ENCODE measurements around the gene CAPZA2. TPM values are rescaled to one million over a fixed set of nuclear protein-coding genes. Genes with fewer than 3 reads are reported as not detected.

Gene CAPZA2
- total RNA-seq, 1 experiment from 2014 or later = 57.7 TPM

DNA sequence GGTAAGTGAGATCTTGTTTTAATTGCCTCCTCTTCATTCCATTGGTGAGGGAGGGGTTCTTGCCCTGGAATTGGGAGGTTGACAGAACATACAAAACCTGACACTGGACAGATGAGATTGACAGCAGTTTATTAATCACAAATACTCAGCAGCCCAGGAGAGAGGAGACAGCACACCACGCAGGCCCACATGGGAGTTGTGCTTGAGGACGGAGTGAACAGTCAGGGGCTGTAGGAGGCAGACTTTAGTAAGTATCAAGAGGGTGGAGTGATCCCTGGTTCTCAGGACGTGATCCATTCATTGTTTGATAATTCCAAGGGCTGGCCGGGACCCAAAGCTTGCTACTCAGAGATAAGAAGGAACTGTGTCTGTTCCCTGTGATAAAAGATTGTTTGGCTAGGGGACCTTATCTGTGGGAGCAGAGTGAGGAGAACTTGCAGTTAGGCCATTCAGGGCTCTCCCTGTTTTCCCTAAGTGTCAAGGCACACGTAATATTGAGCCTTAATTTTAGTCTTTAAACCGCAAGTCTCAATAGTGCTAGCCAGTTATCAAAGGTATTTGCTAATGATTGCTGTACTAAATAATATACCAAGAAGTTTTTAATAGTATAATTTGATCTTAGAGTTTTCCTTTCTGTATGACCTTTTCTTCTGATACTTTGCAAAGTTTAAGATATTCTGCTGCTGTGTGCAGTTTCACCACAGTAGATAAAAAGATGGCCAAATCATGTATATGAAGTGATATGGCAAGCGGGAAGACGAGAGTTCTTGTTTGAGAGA, 14.5 kb downstream of the CAPZA2 start:
- Histone ChIP-seq H3K4me1 (ENCODE audit: insufficient read depth, low read length) (no peaks in the 10 kb centered on the region), H3K4me2 (ENCODE audit: low read length) (no peak overlapping the region), H3K27me3 (ENCODE audit: low read length) (no peaks in the 10 kb centered on the region), H3K4me3 (ENCODE audit: low read length) (no peak overlapping the region), H3K79me2 (ENCODE audit: low read length) (peaks cover 93% of the 10 kb centered on the region), H3K9me3 (ENCODE audit: low read length) (no peaks in the 10 kb centered on the region), H3K9me2 (replicated peaks; ENCODE audit: low read length) (no peaks in the 10 kb centered on the region), H3K27ac (ENCODE audit: low read length) (no peak overlapping the region), H2AFZ (ENCODE audit: low read length) (no peak overlapping the region), H3K9ac (ENCODE audit: low read length) (no peak overlapping the region), H3K36me3 (ENCODE audit: low read depth, low read length) (peaks cover 1% of the 10 kb centered on the region; the same call in 1 of the 2 replicates), H3F3A (ENCODE audit: low read length, unreplicated experiment) (no peaks in the 10 kb centered on the region), H4K20me1 (ENCODE audit: low read length) (peaks cover 19% of the 10 kb centered on the region)
- ChIA-PET CTCF (no interaction called here), POLR2A (ENCODE audit: unreplicated experiment) (interaction anchor here (0.6 kb wide), 1 partner anchor 34 kb away, joined by 3 read pairs; no protein-coding TSS in a partner anchor)
- no peak for DNase-seq
- no peak for ATAC-seq
- no peak for TF ChIP-seq EZH2phosphoT487 (IDR thresholded peaks at IDR 0.05; ENCODE audit: borderline replicate concordance, low read length)
- no peak for TF ChIP-seq EZH2 (IDR thresholded peaks at IDR 0.05; ENCODE audit: low read length, unreplicated experiment)
- TF ChIP-seq, protein P1, sequence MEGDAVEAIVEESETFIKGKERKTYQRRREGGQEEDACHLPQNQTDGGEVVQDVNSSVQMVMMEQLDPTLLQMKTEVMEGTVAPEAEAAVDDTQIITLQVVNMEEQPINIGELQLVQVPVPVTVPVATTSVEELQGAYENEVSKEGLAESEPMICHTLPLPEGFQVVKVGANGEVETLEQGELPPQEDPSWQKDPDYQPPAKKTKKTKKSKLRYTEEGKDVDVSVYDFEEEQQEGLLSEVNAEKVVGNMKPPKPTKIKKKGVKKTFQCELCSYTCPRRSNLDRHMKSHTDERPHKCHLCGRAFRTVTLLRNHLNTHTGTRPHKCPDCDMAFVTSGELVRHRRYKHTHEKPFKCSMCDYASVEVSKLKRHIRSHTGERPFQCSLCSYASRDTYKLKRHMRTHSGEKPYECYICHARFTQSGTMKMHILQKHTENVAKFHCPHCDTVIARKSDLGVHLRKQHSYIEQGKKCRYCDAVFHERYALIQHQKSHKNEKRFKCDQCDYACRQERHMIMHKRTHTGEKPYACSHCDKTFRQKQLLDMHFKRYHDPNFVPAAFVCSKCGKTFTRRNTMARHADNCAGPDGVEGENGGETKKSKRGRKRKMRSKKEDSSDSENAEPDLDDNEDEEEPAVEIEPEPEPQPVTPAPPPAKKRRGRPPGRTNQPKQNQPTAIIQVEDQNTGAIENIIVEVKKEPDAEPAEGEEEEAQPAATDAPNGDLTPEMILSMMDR (conservative IDR thresholded peaks at IDR 0.05; ENCODE audit: low read depth, low read length) = no peak
- no TSS peak for BruUV-seq (replicated peaks)
- intact Hi-C loops (cut with micrococcal nuclease) = no loop called here

DNA sequence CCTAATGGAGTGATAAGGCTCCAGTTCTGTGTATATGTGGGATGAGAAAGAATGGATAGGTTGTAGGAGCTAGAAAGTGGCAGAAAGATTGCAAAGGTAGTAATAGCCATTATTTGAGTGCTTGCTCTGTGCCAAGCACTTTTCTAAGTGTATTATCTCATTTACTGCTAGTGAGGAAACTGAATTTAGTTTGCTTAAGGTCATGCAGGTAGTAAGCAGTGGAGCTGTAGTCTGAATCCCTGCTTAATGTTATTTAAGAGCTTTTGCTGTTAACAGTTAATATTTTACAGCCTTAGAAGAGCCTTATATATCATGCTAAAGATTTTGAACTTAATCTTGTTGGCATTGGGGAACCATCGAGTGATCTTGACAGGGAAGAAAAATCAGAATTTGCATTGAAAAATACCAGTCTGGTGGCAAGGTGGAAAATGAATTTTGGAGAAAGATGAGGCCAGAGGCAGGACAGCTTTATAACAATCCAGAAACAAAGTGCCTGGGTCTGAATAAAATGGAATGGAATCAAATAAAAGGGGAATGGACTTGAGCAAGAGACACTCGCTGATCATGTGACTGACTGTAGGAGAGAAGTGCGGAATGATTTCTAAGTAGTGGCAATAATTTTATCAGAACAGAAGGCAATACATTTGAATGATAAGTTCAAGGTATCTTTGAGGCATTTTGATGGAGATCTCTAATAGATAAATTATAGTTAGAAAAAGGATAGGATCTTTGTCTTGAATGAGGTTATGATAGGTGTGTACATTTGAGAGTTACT, 15.2 kb downstream of the CAPZA2 start:
- no peaks in the 10 kb centered on the region for H3K4me1 ChIP-seq (ENCODE audit: insufficient read depth, low read length)
- DNase-seq = no peak
- H3K9me2 ChIP-seq (replicated peaks; ENCODE audit: low read length) = no peaks in the 10 kb centered on the region
- H2AFZ ChIP-seq (ENCODE audit: low read length) = no peak overlapping the region
- no peak for ATAC-seq
- ChIA-PET CTCF (no interaction called here), POLR2A (ENCODE audit: unreplicated experiment) (interaction anchor here (0.6 kb wide), 1 partner anchor 33 kb away, joined by 3 read pairs; no protein-coding TSS in a partner anchor)
- H3K27me3 ChIP-seq (ENCODE audit: low read length) = no peaks in the 10 kb centered on the region
- no peaks in the 10 kb centered on the region; the same call in 1 of the 2 replicates for H3K36me3 ChIP-seq (ENCODE audit: low read depth, low read length)
- no peaks in the 10 kb centered on the region for H3F3A ChIP-seq (ENCODE audit: low read length, unreplicated experiment)
- H3K27ac ChIP-seq (ENCODE audit: low read length) = no peak overlapping the region
- no peak for TF ChIP-seq EZH2phosphoT487 (IDR thresholded peaks at IDR 0.05; ENCODE audit: borderline replicate concordance, low read length)
- TF ChIP-seq, protein P1 (conservative IDR thresholded peaks at IDR 0.05; ENCODE audit: low read depth, low read length) = no peak
- no peak for TF ChIP-seq EZH2 (IDR thresholded peaks at IDR 0.05; ENCODE audit: low read length, unreplicated experiment)
- BruUV-seq (replicated peaks) = no TSS peak
- intact Hi-C loops (cut with micrococcal nuclease) = no loop called here
- no peak overlapping the region for H3K4me2 ChIP-seq (ENCODE audit: low read length)
- H3K4me3 ChIP-seq (ENCODE audit: low read length) = no peak overlapping the region
- peaks cover 93% of the 10 kb centered on the region for H3K79me2 ChIP-seq (ENCODE audit: low read length)
- H4K20me1 ChIP-seq (ENCODE audit: low read length) = peaks cover 18% of the 10 kb centered on the region; the same call in 1 of the 2 replicates
- no peaks in the 10 kb centered on the region for H3K9me3 ChIP-seq (ENCODE audit: low read length)
- no peak overlapping the region for H3K9ac ChIP-seq (ENCODE audit: low read length)
